ENCODE data around the gene MBNL1. TPM values are rescaled to one million over a fixed set of nuclear protein-coding genes. Genes with fewer than 3 reads are reported as not detected.
"Not testable (repeated sequence)": the region's sequence is repeated elsewhere in the genome, so short reads cannot be mapped to it uniquely, and the experiment has no call there.

The MBNL1 gene
- total and polyA plus RNA-seq, 8 donors, result 25.7 to 379 (median 155) TPM

- no peak for TF ChIP-seq CTCF (IDR thresholded peaks at IDR 0.05)
- TF ChIP-seq EP300 (IDR thresholded peaks at IDR 0.05), result no peak
- no peak for TF ChIP-seq POLR2A (IDR thresholded peaks at IDR 0.05)
- no peak for TF ChIP-seq POLR2AphosphoS5 (IDR thresholded peaks at IDR 0.05)
- no peak for DNase-seq
- H3K36me3 ChIP-seq, result peaks cover 0 to 6% (median 2%) of the 10 kb centered on the region in 4 donors
- no peaks in the 10 kb centered on the region for H3K27me3 ChIP-seq
- peak overlapping the region in 3 of 5 donors; percentile 3 to 60 (median 54) for H3K27ac ChIP-seq
- H3K4me3 ChIP-seq, result no peak overlapping the region
- intact Hi-C loops (cut with DNase I; ENCODE audit: low total_unique reads), result no loop called here
- no peaks in the 10 kb centered on the region for H3K9me3 ChIP-seq
- peaks cover 0 to 49% (median 19%) of the 10 kb centered on the region in 4 donors for H3K4me1 ChIP-seq
Observed at GRCh38 chr3:152426393-152426792, 157.7 kb downstream of the MBNL1 start.

- peak overlapping the region in 2 of 5 donors; percentile 7 to 44 for H3K27ac ChIP-seq
- H3K4me3 ChIP-seq, result no peak overlapping the region
- H3K36me3 ChIP-seq, result peaks cover 6 to 14% (median 12%) of the 10 kb centered on the region in 4 donors
- no peak for DNase-seq
- H3K27me3 ChIP-seq, result no peaks in the 10 kb centered on the region
- no peaks in the 10 kb centered on the region for H3K9me3 ChIP-seq
- intact Hi-C loops (cut with DNase I; ENCODE audit: low total_unique reads), result no loop called here
- 84 to 97% (median 90%) methylated on average over 3 of the region's 3 CpGs for WGBS, 5 donors
- TF ChIP-seq POLR2A (IDR thresholded peaks at IDR 0.05), result no peak
- TF ChIP-seq CTCF (IDR thresholded peaks at IDR 0.05), result no peak
- no peak for TF ChIP-seq EP300 (IDR thresholded peaks at IDR 0.05)
- TF ChIP-seq POLR2AphosphoS5 (IDR thresholded peaks at IDR 0.05), result no peak
- H3K4me1 ChIP-seq, result peaks cover 0 to 49% (median 19%) of the 10 kb centered on the region in 4 donors
Observed at GRCh38 chr3:152428577-152428976, 159.8 kb downstream of the MBNL1 start.

GRCh38 chr3:152430223-152431002, 161.7 kb downstream of the MBNL1 start:
- no peak for TF ChIP-seq POLR2AphosphoS5 (IDR thresholded peaks at IDR 0.05)
- TF ChIP-seq POLR2A (IDR thresholded peaks at IDR 0.05), result no peak
- TF ChIP-seq EP300 (IDR thresholded peaks at IDR 0.05), result no peak
- no peak for TF ChIP-seq CTCF (IDR thresholded peaks at IDR 0.05)
- no peak for DNase-seq
- peaks cover 0 to 49% (median 21%) of the 10 kb centered on the region in 4 donors for H3K4me1 ChIP-seq
- intact Hi-C loops (cut with DNase I; ENCODE audit: low total_unique reads), result no loop called here
- H3K27me3 ChIP-seq, result no peaks in the 10 kb centered on the region
- no peak overlapping the region for H3K4me3 ChIP-seq
- peak overlapping the region in 1 of 5 donors; percentile 21 for H3K27ac ChIP-seq
- 64 to 80% (median 72%) methylated on average over 2 of the region's 2 CpGs for WGBS, 5 donors
- H3K9me3 ChIP-seq, result peaks cover 0 to 9% (median 2%) of the 10 kb centered on the region in 4 donors
- H3K36me3 ChIP-seq, result peaks cover 6 to 30% (median 24%) of the 10 kb centered on the region in 4 donors

- H3K27ac ChIP-seq, result no peak overlapping the region
- no peak for DNase-seq
- H3K4me1 ChIP-seq, result peaks cover 13 to 62% (median 36%) of the 10 kb centered on the region in 4 donors
- peaks cover 0 to 9% (median 2%) of the 10 kb centered on the region in 4 donors for H3K9me3 ChIP-seq
- intact Hi-C loops (cut with DNase I; ENCODE audit: low total_unique reads), result no loop called here
- WGBS, 5 donors, result 95 to 100% (median 95%) methylated on average over 2 of the region's 2 CpGs
- TF ChIP-seq POLR2A (IDR thresholded peaks at IDR 0.05) (no peak), CTCF (IDR thresholded peaks at IDR 0.05) (no peak), EP300 (IDR thresholded peaks at IDR 0.05) (no peak), POLR2AphosphoS5 (IDR thresholded peaks at IDR 0.05) (no peak)
- H3K36me3 ChIP-seq, result peaks cover 6 to 30% (median 22%) of the 10 kb centered on the region in 4 donors
- no peak overlapping the region for H3K4me3 ChIP-seq
- no peaks in the 10 kb centered on the region for H3K27me3 ChIP-seq
Observed at GRCh38 chr3:152434142-152434541, 165.4 kb downstream of the MBNL1 start.

GRCh38 chr3:152435210-152435609, 166.5 kb downstream of the MBNL1 start:
- intact Hi-C loops (cut with DNase I; ENCODE audit: low total_unique reads), result not testable (repeated sequence)
- Histone ChIP-seq H3K27ac (peak overlapping the region in 2 of 5 donors; percentile 0 to 12), H3K36me3 (peaks cover 6 to 30% (median 22%) of the 10 kb centered on the region in 4 donors)

More at GRCh38 chr3:152435210-152435609, 166.5 kb downstream of the MBNL1 start:
- not testable (repeated sequence) for H3K4me3 ChIP-seq, H3K27me3 ChIP-seq, DNase-seq, H3K9me3 ChIP-seq
- H3K4me1 ChIP-seq, result peaks cover 13 to 55% (median 34%) of the 10 kb centered on the region in 4 donors
